Measurements from ENCODE around the gene DISP3. TPM values are rescaled to one million over a fixed set of nuclear protein-coding genes. Genes with fewer than 3 reads are reported as not detected.

DISP3 gene
- total and polyA plus RNA-seq, 9 of the 15 experiments (the other 6 are each of a cell fraction or from before 2014, with no cell fraction given) = 0.03 to 0.19 (median 0.15) TPM; not detected in 5

DNA sequence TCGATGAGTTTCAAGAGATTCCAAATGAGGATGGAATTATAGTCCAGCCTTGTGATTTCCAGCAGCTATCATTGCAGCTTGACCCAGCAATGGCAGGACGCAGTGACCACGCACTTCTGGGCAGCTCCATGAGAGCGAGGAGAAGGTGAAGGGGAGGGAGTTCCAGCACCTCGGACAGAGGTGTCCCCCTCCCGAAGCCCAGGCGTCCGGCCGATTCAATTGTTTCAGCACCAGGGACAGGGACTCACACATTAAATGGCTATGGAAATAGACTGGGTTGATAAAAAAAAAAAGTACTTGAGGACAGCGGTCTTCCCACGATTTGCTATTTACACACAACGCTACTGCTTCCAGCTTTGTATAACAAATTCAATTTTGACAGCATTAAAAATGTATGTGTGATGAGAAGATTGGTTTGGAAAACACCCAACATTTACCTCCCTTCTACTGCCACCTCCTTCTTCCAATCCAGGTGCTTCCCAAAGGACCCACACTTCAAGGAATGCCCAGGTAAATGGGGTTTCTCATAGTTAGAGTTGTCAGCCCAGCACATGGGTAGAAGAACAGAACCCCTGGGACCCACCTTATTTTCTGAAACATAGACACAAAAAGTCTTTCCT, 71.8 kb downstream of the DISP3 start (continued):
- TF ChIP-seq KDM5B (IDR thresholded peaks at IDR 0.05; ENCODE audit: insufficient replicate concordance, low read depth, low read length) (no peak), MAFG (tag; conservative IDR thresholded peaks at IDR 0.05) (no peak), JUN (IDR thresholded peaks at IDR 0.05; ENCODE audit: borderline replicate concordance, low read depth, low read length) (no peak), JUN (CRISPR knock-in tag; IDR thresholded peaks at IDR 0.05; ENCODE audit: borderline replicate concordance) (peak; percentile 96), TOE1 (IDR thresholded peaks at IDR 0.05; ENCODE audit: borderline replicate concordance) (no peak), TOE1 (CRISPR knock-in tag; IDR thresholded peaks at IDR 0.05; ENCODE audit: borderline replicate concordance, low read depth) (peak; percentile 98), ZNF133 (CRISPR knock-in tag; IDR thresholded peaks at IDR 0.05) (no peak), ATF7 (IDR thresholded peaks at IDR 0.05) (no peak), GABPB1 (CRISPR knock-in tag; IDR thresholded peaks at IDR 0.05) (peak; percentile 85), RBM15 (IDR thresholded peaks at IDR 0.05; ENCODE audit: insufficient read depth, low read length) (no peak), SMC3 (conservative IDR thresholded peaks at IDR 0.05; ENCODE audit: insufficient read depth, low read depth, low read length) (no peak), GATA2 (CRISPR knock-in tag; IDR thresholded peaks at IDR 0.05) (0 out of 2 replicates have a peak, but pooled peaks have one; percentile 27), EWSR1 (IDR thresholded peaks at IDR 0.05; ENCODE audit: borderline replicate concordance, low read depth, partially characterized antibody) (no peak), MIER1 (IDR thresholded peaks at IDR 0.05; ENCODE audit: low read depth) (peak; percentile 99), ZNF212 (CRISPR knock-in tag; IDR thresholded peaks at IDR 0.05) (no peak), HLTF (IDR thresholded peaks at IDR 0.05) (no peak), CHD4 (IDR thresholded peaks at IDR 0.05; ENCODE audit: insufficient read depth, insufficient replicate concordance, low read depth, low read length, poor library complexity, severe bottlenecking) (no peak), VEZF1 (CRISPR knock-in tag; IDR thresholded peaks at IDR 0.05) (peak; percentile 90)
- TF ChIP-seq, protein P1, sequence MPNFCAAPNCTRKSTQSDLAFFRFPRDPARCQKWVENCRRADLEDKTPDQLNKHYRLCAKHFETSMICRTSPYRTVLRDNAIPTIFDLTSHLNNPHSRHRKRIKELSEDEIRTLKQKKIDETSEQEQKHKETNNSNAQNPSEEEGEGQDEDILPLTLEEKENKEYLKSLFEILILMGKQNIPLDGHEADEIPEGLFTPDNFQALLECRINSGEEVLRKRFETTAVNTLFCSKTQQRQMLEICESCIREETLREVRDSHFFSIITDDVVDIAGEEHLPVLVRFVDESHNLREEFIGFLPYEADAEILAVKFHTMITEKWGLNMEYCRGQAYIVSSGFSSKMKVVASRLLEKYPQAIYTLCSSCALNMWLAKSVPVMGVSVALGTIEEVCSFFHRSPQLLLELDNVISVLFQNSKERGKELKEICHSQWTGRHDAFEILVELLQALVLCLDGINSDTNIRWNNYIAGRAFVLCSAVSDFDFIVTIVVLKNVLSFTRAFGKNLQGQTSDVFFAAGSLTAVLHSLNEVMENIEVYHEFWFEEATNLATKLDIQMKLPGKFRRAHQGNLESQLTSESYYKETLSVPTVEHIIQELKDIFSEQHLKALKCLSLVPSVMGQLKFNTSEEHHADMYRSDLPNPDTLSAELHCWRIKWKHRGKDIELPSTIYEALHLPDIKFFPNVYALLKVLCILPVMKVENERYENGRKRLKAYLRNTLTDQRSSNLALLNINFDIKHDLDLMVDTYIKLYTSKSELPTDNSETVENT (CRISPR knock-in tag; IDR thresholded peaks at IDR 0.05) = no peak
- TF ChIP-seq, protein P2, sequence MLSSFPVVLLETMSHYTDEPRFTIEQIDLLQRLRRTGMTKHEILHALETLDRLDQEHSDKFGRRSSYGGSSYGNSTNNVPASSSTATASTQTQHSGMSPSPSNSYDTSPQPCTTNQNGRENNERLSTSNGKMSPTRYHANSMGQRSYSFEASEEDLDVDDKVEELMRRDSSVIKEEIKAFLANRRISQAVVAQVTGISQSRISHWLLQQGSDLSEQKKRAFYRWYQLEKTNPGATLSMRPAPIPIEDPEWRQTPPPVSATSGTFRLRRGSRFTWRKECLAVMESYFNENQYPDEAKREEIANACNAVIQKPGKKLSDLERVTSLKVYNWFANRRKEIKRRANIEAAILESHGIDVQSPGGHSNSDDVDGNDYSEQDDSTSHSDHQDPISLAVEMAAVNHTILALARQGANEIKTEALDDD (IDR thresholded peaks at IDR 0.05) = no peak
- TF ChIP-seq, protein P3, sequence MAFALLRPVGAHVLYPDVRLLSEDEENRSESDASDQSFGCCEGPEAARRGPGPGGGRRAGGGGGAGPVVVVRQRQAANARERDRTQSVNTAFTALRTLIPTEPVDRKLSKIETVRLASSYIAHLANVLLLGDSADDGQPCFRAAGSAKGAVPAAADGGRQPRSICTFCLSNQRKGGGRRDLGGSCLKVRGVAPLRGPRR (CRISPR knock-in tag; IDR thresholded peaks at IDR 0.05) = no peak
- TF ChIP-seq, protein P4, sequence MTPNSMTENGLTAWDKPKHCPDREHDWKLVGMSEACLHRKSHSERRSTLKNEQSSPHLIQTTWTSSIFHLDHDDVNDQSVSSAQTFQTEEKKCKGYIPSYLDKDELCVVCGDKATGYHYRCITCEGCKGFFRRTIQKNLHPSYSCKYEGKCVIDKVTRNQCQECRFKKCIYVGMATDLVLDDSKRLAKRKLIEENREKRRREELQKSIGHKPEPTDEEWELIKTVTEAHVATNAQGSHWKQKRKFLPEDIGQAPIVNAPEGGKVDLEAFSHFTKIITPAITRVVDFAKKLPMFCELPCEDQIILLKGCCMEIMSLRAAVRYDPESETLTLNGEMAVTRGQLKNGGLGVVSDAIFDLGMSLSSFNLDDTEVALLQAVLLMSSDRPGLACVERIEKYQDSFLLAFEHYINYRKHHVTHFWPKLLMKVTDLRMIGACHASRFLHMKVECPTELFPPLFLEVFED (CRISPR knock-in tag; conservative IDR thresholded peaks at IDR 0.05) = peak; percentile 55; the same call in 1 of the 2 replicates
